Body of pancreas (tissue), 4 donors: ENCODE results near the gene BAHCC1. TPM values are rescaled to one million over a fixed set of nuclear protein-coding genes. Genes with fewer than 3 reads are reported as not detected.

Source experiments
- ATAC-seq: fragments of 150-250 bp; one replicate; pipeline ENCODE4 v1.9.1; 2016
- DNase-seq, 4 donors: peaks; one replicate each; pipeline ENCODE4 v3.0.0-alpha.2; 2019
- H3K27ac ChIP-seq, 4 donors: fragments of 200-600 bp; sonication (generic); 1 replicate in 3 of 4; 2 replicates in 1 of 4; pipeline versions ENCODE4 v1.5.1 to v1.6.1; 2016 to 2019; ENCODE audit warnings: mild to moderate bottlenecking in 1 of 4, mixed read lengths in 1 of 4, moderate library complexity in 1 of 4
- H3K27me3 ChIP-seq, 2 donors: fragments of 200-600 bp; sonication (generic); one replicate each; pipeline ENCODE4 v1.6.0; 2016; ENCODE audit warnings: mild to moderate bottlenecking in 1 of 2
- H3K36me3 ChIP-seq, 2 donors: fragments of 200-600 bp; sonication (generic); replicated peaks in 1 of 2; 2 replicates each; pipeline ENCODE4 v1.5.1; 2016; ENCODE audit warnings: low read depth in 2 of 2; ENCODE audit not compliant: insufficient read depth in 1 of 2
- H3K4me1 ChIP-seq: fragments of 200-600 bp; sonication (generic); one replicate; pipeline ENCODE4 v1.6.0; 2016
- H3K4me3 ChIP-seq, 2 donors: fragments of 200-600 bp; sonication (generic); 1 replicate in 1 of 2; 2 replicates in 1 of 2; pipeline ENCODE4 v1.5.1; 2016 to 2019
- H3K9me3 ChIP-seq, 3 donors: fragments of 200-600 bp; sonication (generic); 1 replicate in 2 of 3; 2 replicates in 1 of 3; pipeline ENCODE4 v1.5.1; 2016
- CTCF ChIP-seq, 7 experiments: fragments of 450-650 bp in 4 of 7; fragments of 200-600 bp in 3 of 7; sonication (generic) in 3 of 7; IDR thresholded peaks; one replicate each; pipeline ENCODE4 v1.5.1; 2016 to 2019; ENCODE audit warnings: antibody characterized with exemption in 7 of 7
- POLR2A ChIP-seq, 3 donors: fragments of 450-650 bp; IDR thresholded peaks; one replicate each; pipeline ENCODE4 v1.6.1; 2016; ENCODE audit warnings: antibody characterized with exemption in 3 of 3, mild to moderate bottlenecking in 2 of 3
- WGBS, 2 donors: methylation state at CpG; one replicate each; pipeline ENCODE4 v1.1.5; 2017; 5-methylcytosine and 5-hydroxymethylcytosine counted together
- intact Hi-C: fragments of 100-400 bp; cut with DNase I; formaldehyde crosslinking; loops from one replicate; pipeline ENCODE4 v1.15.1; 2023
- total RNA-seq, 2 donors: library from RNA; depleted of rRNA; stranded (reverse); fragments of >200 nt; gene quantifications; one replicate each; pipeline ENCODE4 v1.1.0, GENCODE V29; 2016

Gene BAHCC1
- total RNA-seq, 2 donors from 2014 or later, result 5.7 to 14.8 TPM

- Histone ChIP-seq H3K27ac (peak overlapping the region; percentile 60 to 87 (median 84)), H3K27me3 (no peaks in the 10 kb centered on the region), H3K4me1 (peaks cover 72% of the 10 kb centered on the region), H3K36me3 (no peaks in the 10 kb centered on the region), H3K9me3 (no peaks in the 10 kb centered on the region), H3K4me3 (no peak overlapping the region)
- intact Hi-C loops, result no loop called here
- ATAC-seq (peak; percentile 69), DNase-seq (peak; percentile 86 to 94 (median 92))
- WGBS, 2 donors, result 24 to 43% methylated on average over 12 to 40 of the region's 41 CpGs
- TF ChIP-seq CTCF (IDR thresholded peaks at IDR 0.05) (peak in 1 of 7 experiments; percentile 12), POLR2A (IDR thresholded peaks at IDR 0.05) (peak in 1 of 3 donors; percentile 27)
These were observed 32.2 kb downstream of the BAHCC1 start for GRCh38 chr17:81427173-81428120.

GRCh38 chr17:81428121-81428515 is 32.9 kb downstream of the BAHCC1 start:
- TF ChIP-seq CTCF (IDR thresholded peaks at IDR 0.05) (peak in 1 of 7 experiments; percentile 11), POLR2A (IDR thresholded peaks at IDR 0.05) (no peak)
- 27 to 33% methylated on average over 3 to 12 of the region's 12 CpGs for WGBS, 2 donors
- DNase-seq (peak in 2 of 4 donors; percentile 55 to 57), ATAC-seq (peak; percentile 1)
- peaks cover 68% of the 10 kb centered on the region for H3K4me1 ChIP-seq
- no peak overlapping the region for H3K4me3 ChIP-seq
- no peaks in the 10 kb centered on the region for H3K36me3 ChIP-seq
- no peaks in the 10 kb centered on the region for H3K9me3 ChIP-seq
- peak overlapping the region; percentile 60 to 87 (median 84) for H3K27ac ChIP-seq
- intact Hi-C loops, result no loop called here
- no peaks in the 10 kb centered on the region for H3K27me3 ChIP-seq

GRCh38 chr17:81428516-81428915 is 33.3 kb downstream of the BAHCC1 start:
- intact Hi-C loops, result no loop called here
- H3K27me3 ChIP-seq, result no peaks in the 10 kb centered on the region
- DNase-seq (no peak), ATAC-seq (no peak)
- TF ChIP-seq POLR2A (IDR thresholded peaks at IDR 0.05), result no peak
- TF ChIP-seq CTCF (IDR thresholded peaks at IDR 0.05), result no peak
- H3K9me3 ChIP-seq, result no peaks in the 10 kb centered on the region
- H3K27ac ChIP-seq, result peak overlapping the region in 3 of 4 donors; percentile 82 to 87 (median 85)
- H3K36me3 ChIP-seq, result no peaks in the 10 kb centered on the region
- peaks cover 68% of the 10 kb centered on the region for H3K4me1 ChIP-seq
- WGBS, 2 donors, result 52 to 55% methylated on average over 9 to 10 of the region's 11 CpGs
- H3K4me3 ChIP-seq, result no peak overlapping the region

GRCh38 chr17:81428948-81429774 is 33.9 kb downstream of the BAHCC1 start:
- H3K4me1 ChIP-seq, result peaks cover 68% of the 10 kb centered on the region
- intact Hi-C loops, result no loop called here
- WGBS, 2 donors, result 0 to 8% methylated on average over 4 to 39 of the region's 41 CpGs
- DNase-seq, result peak; percentile 90 to 94 (median 92)
- H3K9me3 ChIP-seq, result no peaks in the 10 kb centered on the region
- no peaks in the 10 kb centered on the region for H3K27me3 ChIP-seq
- H3K27ac ChIP-seq, result peak overlapping the region in 3 of 4 donors; percentile 34 to 82 (median 53)
- peak; percentile 68 for ATAC-seq
- H3K36me3 ChIP-seq, result no peaks in the 10 kb centered on the region
- H3K4me3 ChIP-seq, result no peak overlapping the region
- peak in 1 of 7 experiments; percentile 1 for TF ChIP-seq CTCF (IDR thresholded peaks at IDR 0.05)
- TF ChIP-seq POLR2A (IDR thresholded peaks at IDR 0.05), result no peak
